Endothelial cell (in vitro differentiated cells): Measurements from ENCODE around the gene SHROOM3. TPM values are rescaled to one million over a fixed set of nuclear protein-coding genes. Genes with fewer than 3 reads are reported as not detected.

Experiments used
- DNase-seq: peaks from one replicate; pipeline ENCODE4 v3.0.0; 2021; ENCODE audit warnings: low spot score
- H3K27ac Mint-ChIP-seq: one replicate; pipeline ENCODE4 v1.8.0; 2021; ENCODE audit warnings: mixed read lengths, inconsistent platforms; ENCODE audit not compliant: unreplicated experiment
- H3K27me3 Mint-ChIP-seq: one replicate; pipeline ENCODE4 v1.8.0; 2021; ENCODE audit warnings: mild to moderate bottlenecking, moderate library complexity, mixed read lengths, inconsistent platforms; ENCODE audit not compliant: unreplicated experiment
- H3K36me3 Mint-ChIP-seq: one replicate; pipeline ENCODE4 v1.8.0; 2021; ENCODE audit warnings: mild to moderate bottlenecking, low read depth, mixed read lengths, inconsistent platforms; ENCODE audit not compliant: unreplicated experiment
- H3K4me1 Mint-ChIP-seq: one replicate; pipeline ENCODE4 v1.8.0; 2021; ENCODE audit warnings: mild to moderate bottlenecking, mixed read lengths, inconsistent platforms; ENCODE audit not compliant: unreplicated experiment
- H3K4me3 Mint-ChIP-seq: one replicate; pipeline ENCODE4 v1.8.0; 2021; ENCODE audit warnings: mild to moderate bottlenecking, mixed read lengths, inconsistent platforms; ENCODE audit not compliant: unreplicated experiment
- H3K9me3 Mint-ChIP-seq: one replicate; pipeline ENCODE4 v1.8.0; 2021; ENCODE audit warnings: mixed read lengths, inconsistent platforms; ENCODE audit not compliant: unreplicated experiment
- total RNA-seq: library from RNA; stranded (reverse); fragmentation: NEBNext Ultra II Directional; extraction: Animal tissue kit (Norgen Biotek cat#: 25700); gene quantifications from one replicate; pipeline ENCODE4 v1.2.1, GENCODE V29; 2021; ENCODE audit not compliant: unreplicated experiment
- TF ChIP-seq, protein P1 (sequence below): fragments of 200-600 bp; sonication (generic); IDR thresholded peaks from one replicate; pipeline ENCODE4 v1.5.0; 2021; ENCODE audit warnings: antibody characterized with exemption; ENCODE audit not compliant: unreplicated experiment

Gene SHROOM3
- total RNA-seq, 1 donor from 2014 or later: 7.9 TPM

DNA sequence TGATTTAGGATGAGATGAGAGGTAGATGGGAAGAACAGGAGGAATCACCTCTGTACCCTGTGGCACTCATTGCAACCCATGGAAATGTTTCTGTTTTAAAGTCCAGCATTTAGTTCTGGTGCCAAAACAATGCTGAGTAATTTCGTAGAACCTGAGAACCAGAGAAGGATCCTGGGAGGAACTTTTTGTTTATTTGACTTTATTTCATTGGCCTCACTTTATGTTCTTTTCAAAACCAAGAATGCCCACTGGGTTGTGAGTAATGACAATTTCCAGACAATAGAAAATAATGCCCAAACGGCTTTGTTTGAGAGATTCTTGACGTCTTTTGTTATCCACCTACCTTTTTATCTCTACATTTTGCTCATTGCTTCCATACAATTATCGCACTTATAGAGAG, 111.3 kb downstream of the SHROOM3 start:
- Mint-ChIP-seq H3K27me3 (no peaks in the 10 kb centered on the region), H3K9me3 (no peaks in the 10 kb centered on the region), H3K36me3 (no peaks in the 10 kb centered on the region), H3K4me1 (peaks cover 3% of the 10 kb centered on the region), H3K27ac (no peak overlapping the region), H3K4me3 (no peak overlapping the region)
- DNase-seq: no peak
- TF ChIP-seq, protein P1, sequence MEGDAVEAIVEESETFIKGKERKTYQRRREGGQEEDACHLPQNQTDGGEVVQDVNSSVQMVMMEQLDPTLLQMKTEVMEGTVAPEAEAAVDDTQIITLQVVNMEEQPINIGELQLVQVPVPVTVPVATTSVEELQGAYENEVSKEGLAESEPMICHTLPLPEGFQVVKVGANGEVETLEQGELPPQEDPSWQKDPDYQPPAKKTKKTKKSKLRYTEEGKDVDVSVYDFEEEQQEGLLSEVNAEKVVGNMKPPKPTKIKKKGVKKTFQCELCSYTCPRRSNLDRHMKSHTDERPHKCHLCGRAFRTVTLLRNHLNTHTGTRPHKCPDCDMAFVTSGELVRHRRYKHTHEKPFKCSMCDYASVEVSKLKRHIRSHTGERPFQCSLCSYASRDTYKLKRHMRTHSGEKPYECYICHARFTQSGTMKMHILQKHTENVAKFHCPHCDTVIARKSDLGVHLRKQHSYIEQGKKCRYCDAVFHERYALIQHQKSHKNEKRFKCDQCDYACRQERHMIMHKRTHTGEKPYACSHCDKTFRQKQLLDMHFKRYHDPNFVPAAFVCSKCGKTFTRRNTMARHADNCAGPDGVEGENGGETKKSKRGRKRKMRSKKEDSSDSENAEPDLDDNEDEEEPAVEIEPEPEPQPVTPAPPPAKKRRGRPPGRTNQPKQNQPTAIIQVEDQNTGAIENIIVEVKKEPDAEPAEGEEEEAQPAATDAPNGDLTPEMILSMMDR: no peak

DNA sequence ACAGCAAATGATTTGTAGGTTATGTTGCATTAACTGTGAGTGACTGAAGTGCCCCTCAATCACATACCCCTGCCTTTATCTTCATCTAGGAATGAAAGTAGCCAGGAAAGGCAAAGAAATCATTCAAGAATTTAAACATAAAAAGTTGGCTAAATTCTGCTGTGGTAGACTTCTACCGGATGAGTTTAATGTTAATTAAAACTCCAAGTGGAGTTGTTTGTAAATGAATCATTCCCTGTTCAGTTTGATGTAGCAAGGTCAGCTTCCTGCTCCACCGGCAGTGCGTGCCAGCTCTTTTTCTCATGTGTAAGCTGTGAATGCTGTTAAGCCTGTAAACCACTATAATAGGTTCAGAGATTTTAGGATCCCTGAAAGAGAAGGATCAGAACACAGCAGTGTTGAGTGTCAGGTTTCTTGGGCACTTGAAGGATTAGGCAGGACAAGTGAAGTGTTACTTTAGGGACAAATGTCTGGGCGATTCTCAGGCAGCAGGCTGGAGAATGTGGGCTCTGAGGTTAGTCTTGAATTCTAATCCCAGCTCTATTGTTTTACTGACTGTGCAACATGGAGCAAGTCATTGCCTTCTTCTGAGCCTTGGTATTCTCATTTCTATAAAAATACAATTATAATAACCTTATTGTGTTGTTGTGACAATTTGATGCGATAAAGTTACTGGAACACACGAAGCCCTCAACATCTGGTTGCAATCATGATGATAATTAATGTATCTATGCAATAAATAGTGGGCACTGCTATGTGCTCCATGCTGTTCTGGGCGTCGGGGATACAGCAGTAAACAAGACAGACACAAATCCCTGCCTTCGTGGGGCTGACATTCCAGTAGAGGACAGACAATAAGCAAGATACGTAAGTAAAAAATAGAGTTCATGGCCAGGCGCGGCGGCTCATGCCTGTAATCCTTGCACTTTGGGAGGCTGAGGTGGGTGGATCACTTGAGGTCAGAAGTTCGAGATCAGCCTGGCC, 112.0 kb downstream of the SHROOM3 start:
- Mint-ChIP-seq H3K4me1 (peaks cover 3% of the 10 kb centered on the region), H3K36me3 (no peaks in the 10 kb centered on the region), H3K9me3 (no peaks in the 10 kb centered on the region), H3K4me3 (no peak overlapping the region), H3K27ac (no peak overlapping the region), H3K27me3 (no peaks in the 10 kb centered on the region)
- no peak for DNase-seq
- TF ChIP-seq, protein P1: no peak

DNA sequence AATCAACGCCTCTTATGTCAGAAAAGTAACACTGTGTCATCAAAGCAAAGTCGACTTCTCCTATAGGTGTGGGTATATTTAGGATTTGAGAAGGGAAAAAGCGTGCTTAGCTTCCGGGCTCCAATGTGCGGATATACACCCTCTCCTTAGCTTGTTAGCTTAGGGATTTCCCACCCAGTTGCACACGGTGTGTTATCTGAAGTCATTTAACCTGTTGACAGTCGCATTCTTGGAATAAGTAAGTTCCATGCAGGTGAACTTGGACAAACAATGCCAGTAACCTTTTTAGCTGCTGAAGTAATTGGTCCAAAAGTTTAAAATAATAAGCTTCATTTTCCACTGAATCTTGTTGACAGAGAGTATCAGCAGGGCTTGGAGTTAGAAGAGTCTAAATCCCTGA, 113.7 kb downstream of the SHROOM3 start:
- no peaks in the 10 kb centered on the region for H3K36me3 Mint-ChIP-seq
- H3K9me3 Mint-ChIP-seq: no peaks in the 10 kb centered on the region
- peaks cover 8% of the 10 kb centered on the region for H3K4me1 Mint-ChIP-seq
- no peak overlapping the region for H3K4me3 Mint-ChIP-seq
- TF ChIP-seq, protein P1: no peak
- no peak for DNase-seq
- no peaks in the 10 kb centered on the region for H3K27me3 Mint-ChIP-seq
- H3K27ac Mint-ChIP-seq: no peak overlapping the region

DNA sequence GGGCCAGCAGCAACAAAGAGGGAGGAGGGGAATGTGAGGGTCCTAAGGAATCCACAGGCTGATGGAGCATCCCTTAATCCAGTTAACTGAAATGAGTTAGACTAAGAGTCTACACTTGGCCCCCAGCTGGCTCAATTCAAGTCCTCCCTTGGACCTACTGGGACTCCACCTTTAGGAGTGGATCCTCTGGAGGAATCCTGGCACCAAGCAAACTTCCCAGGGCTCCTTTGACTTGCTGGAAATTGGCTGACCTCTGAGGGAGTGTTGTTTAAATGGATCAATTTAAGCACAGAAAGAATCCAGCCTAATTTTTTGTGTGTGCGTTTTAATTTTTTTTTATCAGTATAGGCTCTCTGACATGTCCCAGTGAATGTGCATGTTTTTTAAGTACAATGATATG, 114.7 kb downstream of the SHROOM3 start:
- H3K4me3 Mint-ChIP-seq: no peak overlapping the region
- H3K9me3 Mint-ChIP-seq: no peaks in the 10 kb centered on the region
- no peak overlapping the region for H3K27ac Mint-ChIP-seq
- H3K4me1 Mint-ChIP-seq: peaks cover 8% of the 10 kb centered on the region
- TF ChIP-seq, protein P1: no peak
- no peak for DNase-seq
- H3K36me3 Mint-ChIP-seq: no peaks in the 10 kb centered on the region
- no peaks in the 10 kb centered on the region for H3K27me3 Mint-ChIP-seq
